H1 (cell line): ENCODE measurements around the gene RMND5A. TPM values are rescaled to one million over a fixed set of nuclear protein-coding genes. Genes with fewer than 3 reads are reported as not detected.
"Not testable (repeated sequence)": the region's sequence is repeated elsewhere in the genome, so short reads cannot be mapped to it uniquely, and the experiment has no call there.

Experiments used
- CTCF ChIA-PET: fragments of 300-600 bp; sonication (Branson Sonifier 250); formaldehyde crosslinking; loops from one replicate; lab custom pipeline; 2021; ENCODE audit not compliant: partially characterized antibody; lab: Charles Lee
- POLR2A ChIA-PET: fragments of 300-600 bp; sonication (Branson Sonifier 250); formaldehyde crosslinking; loops from one replicate; lab custom pipeline; 2021; ENCODE audit warnings: inconsistent platforms; ENCODE audit not compliant: partially characterized antibody; lab: Charles Lee
- DNase-seq, 2 experiments: peaks; one replicate each; pipeline versions ENCODE4 v3.0.0 to v3.0.0-alpha.2; 2010 to 2022; ENCODE audit warnings: low spot score in 2 of 2, low read depth in 1 of 2, mixed read lengths in 1 of 2
- FAIRE-seq: peaks from 2 replicates; lab custom pipeline; 2011; peaks lifted over from hg19 to GRCh38; lab: Jason Lieb, UNC
- H2AFZ ChIP-seq: 2 replicates; pipeline ENCODE4 v1.8.1; 2012; ENCODE audit warnings: low read length, inconsistent platforms
- H2AK5ac ChIP-seq: 2 replicates; pipeline ENCODE4 v1.6.1; 2013; ENCODE audit warnings: low read depth, low read length
- H2BK120ac ChIP-seq: replicated peaks from 2 replicates; pipeline ENCODE3; 2013; ENCODE audit warnings: low read depth, low read length, inconsistent platforms
- H2BK12ac ChIP-seq: 2 replicates; pipeline ENCODE4 v1.6.1; 2013; ENCODE audit warnings: low read depth, low read length
- H2BK15ac ChIP-seq: 2 replicates; pipeline ENCODE4 v1.6.1; 2013; ENCODE audit warnings: low read length
- H2BK20ac ChIP-seq: 2 replicates; pipeline ENCODE4 v1.6.1; 2013; ENCODE audit warnings: low read length
- H2BK5ac ChIP-seq: 2 replicates; pipeline ENCODE4 v1.6.1; 2013; ENCODE audit warnings: low read depth, low read length
- H3K14ac ChIP-seq: 2 replicates; pipeline ENCODE4 v1.6.1; 2013; ENCODE audit warnings: inconsistent platforms; ENCODE audit not compliant: insufficient read length
- H3K18ac ChIP-seq: 2 replicates; pipeline ENCODE4 v1.6.1; 2013; ENCODE audit warnings: low read length; ENCODE audit errors: extremely low read depth
- H3K23ac ChIP-seq: 2 replicates; pipeline ENCODE4 v1.6.1; 2013; ENCODE audit warnings: inconsistent platforms; ENCODE audit not compliant: insufficient read length
- H3K23me2 ChIP-seq: 2 replicates; pipeline ENCODE4 v1.6.1; 2013; ENCODE audit warnings: low read depth, low read length
- H3K27ac ChIP-seq: 2 replicates; pipeline ENCODE4 v1.6.1; 2011; ENCODE audit warnings: low read depth, low read length, inconsistent platforms
- H3K27me3 ChIP-seq, 4 experiments: replicated peaks in 1 of 4; 1 replicate in 1 of 4; 2 replicates in 3 of 4; pipeline versions ENCODE4 v1.6.1 to v1.8.1; 2011 to 2013; ENCODE audit warnings: low read length in 3 of 4, mild to moderate bottlenecking in 3 of 4, inconsistent platforms in 2 of 4, mixed read lengths in 2 of 4, moderate library complexity in 1 of 4; ENCODE audit not compliant: control insufficient read depth in 3 of 4, insufficient read depth in 3 of 4; ENCODE audit errors: extremely low read depth in 1 of 4
- H3K36me3 ChIP-seq, 4 experiments: 2 replicates each; pipeline versions ENCODE4 v1.6.1 to v1.8.1; 2011 to 2013; ENCODE audit warnings: mild to moderate bottlenecking in 4 of 4, low read length in 3 of 4, moderate library complexity in 2 of 4, control low read depth in 1 of 4, inconsistent platforms in 1 of 4; ENCODE audit not compliant: insufficient read depth in 4 of 4, control insufficient read depth in 2 of 4
- H3K4ac ChIP-seq: replicated peaks from 2 replicates; pipeline ENCODE3; 2013; ENCODE audit warnings: low read length, low read depth, mixed read lengths, inconsistent platforms; ENCODE audit not compliant: insufficient read length
- H3K4me1 ChIP-seq, 4 experiments: replicated peaks in 1 of 4; 1 replicate in 1 of 4; 2 replicates in 3 of 4; pipeline versions ENCODE4 v1.6.1 to v1.8.1; 2011 to 2013; ENCODE audit warnings: low read length in 3 of 4, inconsistent platforms in 2 of 4, mixed read lengths in 1 of 4; ENCODE audit not compliant: insufficient read depth in 4 of 4, control insufficient read depth in 3 of 4
- H3K4me2 ChIP-seq, 2 experiments: 2 replicates each; pipeline versions ENCODE4 v1.6.1 to v1.8.1; 2011 to 2013; ENCODE audit warnings: low read depth in 2 of 2, low read length in 2 of 2, control low read depth in 1 of 2, inconsistent platforms in 1 of 2, mild to moderate bottlenecking in 1 of 2; ENCODE audit not compliant: insufficient read depth in 1 of 2
- H3K4me3 ChIP-seq, 4 experiments: fragments of 200-600, 300-600 bp in 1 of 4; sonication (generic), shearing (Covaris generic), sonication (Bioruptor Twin) in 1 of 4; 2 replicates each; pipeline versions ENCODE4 v1.5.1 to v1.8.1; 2011 to 2016; ENCODE audit warnings: low read length in 4 of 4, low read depth in 3 of 4, control low read depth in 2 of 4, inconsistent platforms in 2 of 4, mild to moderate bottlenecking in 2 of 4, mixed read lengths in 1 of 4, moderate library complexity in 1 of 4; ENCODE audit not compliant: insufficient read depth in 2 of 4; ENCODE audit errors: extremely low read depth in 1 of 4
- H3K56ac ChIP-seq: replicated peaks from 2 replicates; pipeline ENCODE3; 2013; ENCODE audit warnings: low read depth, mild to moderate bottlenecking, mixed read lengths, low read length, inconsistent platforms; ENCODE audit not compliant: insufficient read length
- H3K79me1 ChIP-seq: 2 replicates; pipeline ENCODE4 v1.6.1; 2013; ENCODE audit warnings: low read depth, low read length, control low read depth
- H3K79me2 ChIP-seq, 2 experiments: 2 replicates each; pipeline versions ENCODE4 v1.6.1 to v1.8.1; 2012 to 2013; ENCODE audit warnings: low read length in 2 of 2, mild to moderate bottlenecking in 2 of 2, inconsistent platforms in 1 of 2; ENCODE audit not compliant: insufficient read depth in 2 of 2, control insufficient read depth in 1 of 2
- H3K9ac ChIP-seq, 4 experiments: replicated peaks in 1 of 4; 1 replicate in 1 of 4; 2 replicates in 3 of 4; pipeline versions ENCODE4 v1.6.1 to v1.8.1; 2011 to 2013; ENCODE audit warnings: low read depth in 3 of 4, low read length in 3 of 4, control low read depth in 2 of 4, mild to moderate bottlenecking in 2 of 4, moderate library complexity in 2 of 4, inconsistent platforms in 1 of 4; ENCODE audit errors: extremely low read depth in 1 of 4
- H3K9me3 ChIP-seq, 2 experiments: 2 replicates each; pipeline versions ENCODE4 v1.6.1 to v1.8.1; 2012 to 2013; ENCODE audit warnings: mild to moderate bottlenecking in 2 of 2, moderate library complexity in 2 of 2, control low read depth in 1 of 2, inconsistent platforms in 1 of 2, low read depth in 1 of 2, low read length in 1 of 2, mixed read lengths in 1 of 2; ENCODE audit not compliant: insufficient read depth in 2 of 2
- H4K20me1 ChIP-seq, 2 experiments: replicated peaks in 1 of 2; 2 replicates each; pipeline versions ENCODE3 to v1.8.1; 2011 to 2013; ENCODE audit warnings: inconsistent platforms in 2 of 2, low read length in 2 of 2, mild to moderate bottlenecking in 1 of 2; ENCODE audit not compliant: insufficient read depth in 2 of 2, control insufficient read depth in 1 of 2
- H4K5ac ChIP-seq: 2 replicates; pipeline ENCODE4 v1.6.1; 2013; ENCODE audit warnings: low read length, low read depth, mixed read lengths, inconsistent platforms; ENCODE audit not compliant: insufficient read length
- H4K8ac ChIP-seq: 2 replicates; pipeline ENCODE4 v1.8.0; 2013; ENCODE audit warnings: mild to moderate bottlenecking, moderate library complexity, low read length, inconsistent platforms; ENCODE audit not compliant: insufficient read depth; ENCODE audit errors: extremely low read depth
- H4K91ac ChIP-seq: replicated peaks from 2 replicates; pipeline ENCODE3; 2013; ENCODE audit warnings: low read length, mixed read lengths, inconsistent platforms; ENCODE audit not compliant: insufficient read length
- KDM4A ChIP-seq: IDR thresholded peaks from one replicate; pipeline ENCODE4 v1.7.1; 2012; ENCODE audit warnings: low read depth, mild to moderate bottlenecking, moderate library complexity, low read length, inconsistent platforms; ENCODE audit not compliant: severe bottlenecking
- POLR2A ChIP-seq, 2 experiments: IDR thresholded peaks; 1 replicate in 1 of 2; 2 replicates in 1 of 2; pipeline ENCODE4 v1.6.1; 2011; ENCODE audit warnings: low read depth in 2 of 2, low read length in 2 of 2, mild to moderate bottlenecking in 2 of 2; ENCODE audit errors: control extremely low read depth in 1 of 2
- WGBS, 2 experiments: shearing (Covaris generic) in 1 of 2; methylation state at CpG; one replicate each; pipeline versions ENCODE4 v1.1.6 to v1.1.7; 2013 to 2015; ENCODE audit warnings: low lambda C conversion rate in 2 of 2, mixed read lengths in 2 of 2, inconsistent platforms in 1 of 2, low coverage in 1 of 2, missing lambda C conversion rate in 1 of 2; ENCODE audit not compliant: insufficient replicate concordance in 2 of 2, insufficient coverage in 1 of 2, insufficient read length in 1 of 2; ENCODE audit errors: extremely low coverage in 1 of 2, missing lambda C conversion rate in 1 of 2; 5-methylcytosine and 5-hydroxymethylcytosine counted together
- polyA plus RNA-seq, 7 experiments: library from polyadenylated mRNA; depleted of rRNA in 3 of 7; stranded (reverse) in 5 of 7; unstranded in 2 of 7; fragments of >200 nt in 5 of 7; fragments of 200-250 nt in 2 of 7; gene quantifications; 1 replicate in 5 of 7; 2 replicates in 1 of 7; 4 replicates in 1 of 7; pipeline versions ENCODE4 v1.2.1 to v1.2.3, GENCODE V29; 2011 to 2013; ENCODE audit warnings: missing spikeins in 2 of 7, mixed read lengths in 2 of 7
- total RNA-seq: library from RNA; stranded (reverse); fragmentation: NEBNext Ultra II Directional; extraction: Animal tissue kit (Norgen Biotek cat#: 25700); gene quantifications from 2 replicates; pipeline ENCODE4 v1.2.1, GENCODE V29; 2021

The RMND5A gene
- total and polyA plus RNA-seq, 2 of the 8 experiments (the other 6 are each of a cell fraction or from before 2014, with no cell fraction given), result 21.0 to 66.2 TPM

DNA sequence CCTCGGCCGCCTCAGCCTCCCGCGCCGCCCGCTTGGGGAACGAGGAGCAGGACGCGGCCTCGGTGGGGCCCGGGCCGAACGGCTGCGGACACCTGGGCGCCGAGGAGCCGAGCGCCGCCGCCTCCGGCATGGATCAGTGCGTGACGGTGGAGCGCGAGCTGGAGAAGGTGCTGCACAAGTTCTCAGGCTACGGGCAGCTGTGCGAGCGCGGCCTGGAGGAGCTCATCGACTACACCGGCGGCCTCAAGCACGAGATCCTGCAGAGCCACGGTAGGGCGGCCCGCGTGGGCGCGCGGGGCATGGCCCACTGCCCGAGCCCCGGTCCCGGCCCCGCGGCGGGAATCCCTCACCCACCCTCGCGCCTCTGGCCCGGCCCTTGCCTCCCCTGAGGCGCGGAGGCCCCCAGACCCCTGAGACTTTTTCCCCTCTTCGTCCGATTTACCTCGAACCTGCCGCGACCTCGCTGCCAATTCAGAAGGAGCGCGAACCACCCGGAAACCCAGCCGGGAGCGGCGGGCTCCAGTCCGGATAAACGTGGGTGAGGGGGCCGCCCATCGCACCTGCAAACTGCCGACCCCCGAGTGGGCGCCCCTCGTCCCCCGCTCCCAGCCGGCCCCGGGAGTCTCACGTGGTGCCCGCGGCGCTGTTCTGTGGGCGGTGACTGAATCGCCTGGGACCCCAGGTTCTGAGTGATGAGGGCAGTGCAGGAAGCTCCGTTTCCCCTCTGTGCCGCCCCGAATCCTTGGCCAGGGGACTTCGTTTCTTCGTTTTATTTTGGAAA lies 639 bp downstream of the RMND5A start:
- H2BK5ac ChIP-seq, H3K27me3 ChIP-seq, H3K14ac ChIP-seq, H2AFZ ChIP-seq, FAIRE-seq, H3K79me2 ChIP-seq, H4K5ac ChIP-seq, H2BK120ac ChIP-seq, H3K4ac ChIP-seq, H2AK5ac ChIP-seq, H3K79me1 ChIP-seq, H3K18ac ChIP-seq, H2BK15ac ChIP-seq, H3K36me3 ChIP-seq, H3K9me3 ChIP-seq, H4K91ac ChIP-seq, H3K56ac ChIP-seq, H3K4me1 ChIP-seq, H2BK20ac ChIP-seq, H4K20me1 ChIP-seq, CTCF ChIA-PET, H2BK12ac ChIP-seq, H3K23me2 ChIP-seq, H4K8ac ChIP-seq, H3K23ac ChIP-seq: not testable (repeated sequence)
- peak overlapping the region; percentile 66 to 68; a peak in 3 of 4 replicates for H3K4me2 ChIP-seq
- peak in 1 of 2 experiments; percentile 47 for DNase-seq
- TF ChIP-seq KDM4A (peak; percentile 55), POLR2A (IDR thresholded peaks at IDR 0.05; ENCODE audit: control extremely low read depth in 1 of 2, low read depth in 2 of 2, low read length in 2 of 2) (0 out of 3 replicates have a peak, but pooled peaks of 1 of the 2 experiments have one; percentile 6)
- 1% methylated on average over 32 of the region's 85 CpGs; no CpG with 5 or more reads in 1 of the 2 experiments for WGBS, 2 experiments
- POLR2A ChIA-PET, result interaction anchor here (1.1 kb wide), 1 partner anchor 25 kb away, joined by 3 read pairs; no protein-coding TSS in a partner anchor
- peak overlapping the region; percentile 79; the same call in 1 of the 2 replicates for H3K27ac ChIP-seq
- peak overlapping the region; percentile 49 to 67 (median 55) for H3K4me3 ChIP-seq
- H3K9ac ChIP-seq, result peak overlapping the region; percentile 60 to 90 (median 70); a peak in 6 of 7 replicates
